Gastroesophageal sphincter (tissue), 3 donors: ENCODE data around the gene ENPP3.

Experiments
- EP300 ChIP-seq: sonication (generic); formaldehyde crosslinking; IDR thresholded peaks from one replicate; pipeline ENCODE4 v1.6.1; 2017; ENCODE audit warnings: antibody characterized with exemption, mild to moderate bottlenecking
- POLR2A ChIP-seq, 2 donors: fragments of 450-650 bp; IDR thresholded peaks; one replicate each; pipeline ENCODE4 v1.6.1; 2017; ENCODE audit warnings: antibody characterized with exemption in 2 of 2, mild to moderate bottlenecking in 2 of 2, moderate library complexity in 1 of 2
- POLR2AphosphoS5 ChIP-seq: sonication (generic); formaldehyde crosslinking; IDR thresholded peaks from one replicate; pipeline ENCODE4 v1.6.1; 2017; ENCODE audit warnings: antibody characterized with exemption
- TF ChIP-seq, protein P1 (sequence below), 4 experiments: fragments of 200-600 bp in 2 of 4; fragments of 450-650 bp in 2 of 4; sonication (generic) in 1 of 4; IDR thresholded peaks; one replicate each; pipeline ENCODE4 v1.5.1; 2017 to 2019; ENCODE audit warnings: antibody characterized with exemption in 4 of 4, mild to moderate bottlenecking in 2 of 4, moderate library complexity in 2 of 4

DNA sequence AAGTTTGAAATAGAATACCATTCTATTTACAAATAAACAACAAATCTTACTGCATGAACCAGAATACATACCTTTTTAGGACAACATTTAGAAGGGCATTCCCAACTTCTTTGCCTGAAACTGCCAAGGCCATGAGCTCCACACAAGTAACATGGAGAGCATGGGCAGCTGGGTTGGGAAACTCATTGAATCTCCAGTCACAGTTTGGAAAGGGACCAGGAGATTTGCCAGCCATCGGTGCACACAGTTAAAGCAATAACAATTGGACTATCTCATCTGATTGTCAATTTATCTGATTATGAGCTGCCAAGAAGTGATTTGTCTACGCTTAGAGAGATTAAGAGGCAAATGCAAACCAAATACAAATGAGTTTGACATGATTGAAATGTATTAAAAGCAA is 44.2 kb upstream of the ENPP3 start:
- TF ChIP-seq, protein P1, sequence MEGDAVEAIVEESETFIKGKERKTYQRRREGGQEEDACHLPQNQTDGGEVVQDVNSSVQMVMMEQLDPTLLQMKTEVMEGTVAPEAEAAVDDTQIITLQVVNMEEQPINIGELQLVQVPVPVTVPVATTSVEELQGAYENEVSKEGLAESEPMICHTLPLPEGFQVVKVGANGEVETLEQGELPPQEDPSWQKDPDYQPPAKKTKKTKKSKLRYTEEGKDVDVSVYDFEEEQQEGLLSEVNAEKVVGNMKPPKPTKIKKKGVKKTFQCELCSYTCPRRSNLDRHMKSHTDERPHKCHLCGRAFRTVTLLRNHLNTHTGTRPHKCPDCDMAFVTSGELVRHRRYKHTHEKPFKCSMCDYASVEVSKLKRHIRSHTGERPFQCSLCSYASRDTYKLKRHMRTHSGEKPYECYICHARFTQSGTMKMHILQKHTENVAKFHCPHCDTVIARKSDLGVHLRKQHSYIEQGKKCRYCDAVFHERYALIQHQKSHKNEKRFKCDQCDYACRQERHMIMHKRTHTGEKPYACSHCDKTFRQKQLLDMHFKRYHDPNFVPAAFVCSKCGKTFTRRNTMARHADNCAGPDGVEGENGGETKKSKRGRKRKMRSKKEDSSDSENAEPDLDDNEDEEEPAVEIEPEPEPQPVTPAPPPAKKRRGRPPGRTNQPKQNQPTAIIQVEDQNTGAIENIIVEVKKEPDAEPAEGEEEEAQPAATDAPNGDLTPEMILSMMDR (IDR thresholded peaks at IDR 0.05): no peak
- no peak for TF ChIP-seq POLR2AphosphoS5
- TF ChIP-seq EP300: no peak
- TF ChIP-seq POLR2A (IDR thresholded peaks at IDR 0.05): no peak
